ENCODE measurements around the gene NUDT22.

GRCh38 chr11:64224891-64225607, 1.0 kb upstream of the NUDT22 start:
- no peak for TF ChIP-seq GATA3 (IDR thresholded peaks at IDR 0.05; ENCODE audit: low read depth, low read length)
- TF ChIP-seq GATA2 (IDR thresholded peaks at IDR 0.05; ENCODE audit: low read depth, low read length): no peak
